ENCODE results near the gene SLC5A10.
"Not testable (repeated sequence)": the region's sequence is repeated elsewhere in the genome, so short reads cannot be mapped to it uniquely, and the experiment has no call there.

DNA sequence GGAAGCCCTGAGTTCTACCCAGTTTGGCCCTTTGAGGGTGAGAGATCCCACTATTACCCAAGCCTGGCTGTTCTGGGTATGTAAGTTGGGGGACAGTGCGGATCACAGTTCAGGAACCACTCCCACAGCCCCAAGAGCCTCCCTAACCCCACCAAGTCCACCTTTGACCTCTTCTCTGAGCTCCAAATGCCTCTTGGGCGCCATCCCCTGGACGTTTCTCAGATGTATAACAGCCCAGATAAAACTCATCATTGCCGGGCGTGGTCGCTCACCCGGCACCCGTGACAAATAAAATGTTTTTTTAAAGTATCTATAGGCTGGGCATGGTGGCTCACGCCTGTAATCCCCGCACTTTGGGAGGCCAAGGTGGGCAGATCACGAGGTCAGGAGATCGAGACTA lies 103.5 kb downstream of the SLC5A10 start:
- not testable (repeated sequence) for TF ChIP-seq EZH2 (optimal IDR thresholded peaks at IDR 0.05; ENCODE audit: low read depth, low read length)
- TF ChIP-seq, protein P1, sequence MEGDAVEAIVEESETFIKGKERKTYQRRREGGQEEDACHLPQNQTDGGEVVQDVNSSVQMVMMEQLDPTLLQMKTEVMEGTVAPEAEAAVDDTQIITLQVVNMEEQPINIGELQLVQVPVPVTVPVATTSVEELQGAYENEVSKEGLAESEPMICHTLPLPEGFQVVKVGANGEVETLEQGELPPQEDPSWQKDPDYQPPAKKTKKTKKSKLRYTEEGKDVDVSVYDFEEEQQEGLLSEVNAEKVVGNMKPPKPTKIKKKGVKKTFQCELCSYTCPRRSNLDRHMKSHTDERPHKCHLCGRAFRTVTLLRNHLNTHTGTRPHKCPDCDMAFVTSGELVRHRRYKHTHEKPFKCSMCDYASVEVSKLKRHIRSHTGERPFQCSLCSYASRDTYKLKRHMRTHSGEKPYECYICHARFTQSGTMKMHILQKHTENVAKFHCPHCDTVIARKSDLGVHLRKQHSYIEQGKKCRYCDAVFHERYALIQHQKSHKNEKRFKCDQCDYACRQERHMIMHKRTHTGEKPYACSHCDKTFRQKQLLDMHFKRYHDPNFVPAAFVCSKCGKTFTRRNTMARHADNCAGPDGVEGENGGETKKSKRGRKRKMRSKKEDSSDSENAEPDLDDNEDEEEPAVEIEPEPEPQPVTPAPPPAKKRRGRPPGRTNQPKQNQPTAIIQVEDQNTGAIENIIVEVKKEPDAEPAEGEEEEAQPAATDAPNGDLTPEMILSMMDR (IDR thresholded peaks at IDR 0.05; ENCODE audit: low read length) = not testable (repeated sequence)
